ENCODE results near the gene HLF.

The HLF gene

DNA sequence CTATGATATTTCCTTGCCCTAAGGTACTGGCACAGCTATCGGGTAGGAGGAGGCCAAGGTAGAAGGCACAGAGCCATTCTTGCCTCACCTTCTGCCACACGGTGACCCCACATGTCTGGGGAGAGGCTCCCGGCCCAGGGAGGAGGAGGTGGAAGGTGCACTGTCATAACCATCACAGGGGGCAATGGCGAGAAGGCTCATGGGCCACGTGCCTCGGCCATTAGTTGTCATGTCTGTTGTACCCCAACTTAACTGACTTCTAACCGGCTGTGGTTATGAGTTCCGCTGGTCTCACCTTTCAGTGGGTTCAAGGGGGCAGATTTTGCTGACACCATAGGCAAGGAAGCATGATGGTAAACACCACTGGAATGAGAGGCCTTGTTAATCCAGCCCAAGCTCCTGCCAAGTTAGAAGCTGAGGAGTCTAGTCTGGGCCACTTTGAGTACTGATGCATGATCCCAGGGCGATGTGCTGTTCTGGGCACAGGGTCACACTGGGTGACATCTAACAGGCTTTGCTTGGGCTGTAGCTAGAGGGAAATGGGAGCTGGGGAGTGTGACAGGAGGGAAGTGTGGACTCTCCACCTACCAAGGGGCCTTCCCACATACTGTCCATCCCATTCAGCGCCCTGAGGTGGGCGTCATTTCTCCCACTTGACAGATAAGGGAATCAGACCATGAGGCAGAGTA, 39.6 kb downstream of the HLF start:
- in situ Hi-C loops (cut with HindIII; ENCODE audit: low sequenced_read_pairs): loop anchor here (25.0 kb wide), 1 partner anchor 317 kb away; no protein-coding TSS in a partner anchor

DNA sequence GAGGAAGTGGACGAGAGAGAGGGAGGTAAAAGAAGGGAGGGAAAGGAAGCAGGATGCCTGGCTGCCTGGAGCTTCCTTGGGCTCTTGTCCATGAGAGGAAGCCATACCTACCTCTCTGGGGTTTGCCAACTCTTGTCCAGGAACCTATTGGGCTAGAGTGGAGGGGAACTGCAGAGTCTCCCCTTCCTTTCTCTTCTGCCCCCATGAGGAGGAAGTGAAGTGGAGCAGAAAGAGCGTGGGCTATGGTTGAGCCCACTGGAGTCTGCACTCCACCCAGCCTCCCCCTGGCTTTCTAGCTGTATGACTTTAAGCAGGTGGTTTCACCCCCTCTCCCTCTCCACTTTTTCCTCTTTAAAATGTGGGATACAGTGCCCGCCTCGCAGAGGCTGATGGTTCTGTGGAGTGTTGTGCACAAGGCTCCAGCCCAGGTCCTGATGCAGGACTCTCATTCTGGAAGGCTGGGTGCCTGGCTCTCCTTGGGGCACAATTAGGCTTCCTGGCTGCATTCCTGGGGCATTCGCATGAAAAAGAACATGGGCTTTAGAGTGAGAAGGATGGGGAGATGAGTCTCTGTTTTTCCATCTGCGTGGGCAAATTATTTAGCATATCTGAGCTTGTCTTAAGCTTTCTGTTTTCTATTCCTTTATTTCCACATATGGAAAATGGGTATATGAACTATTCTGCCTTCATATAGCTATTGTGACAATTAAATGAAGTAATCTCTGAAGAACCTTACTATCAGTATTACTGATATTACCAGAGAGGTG, 40.7 kb downstream of the HLF start:
- in situ Hi-C loops (cut with HindIII; ENCODE audit: low sequenced_read_pairs): loop anchor here (25.0 kb wide), 1 partner anchor 318 kb away; no protein-coding TSS in a partner anchor

DNA sequence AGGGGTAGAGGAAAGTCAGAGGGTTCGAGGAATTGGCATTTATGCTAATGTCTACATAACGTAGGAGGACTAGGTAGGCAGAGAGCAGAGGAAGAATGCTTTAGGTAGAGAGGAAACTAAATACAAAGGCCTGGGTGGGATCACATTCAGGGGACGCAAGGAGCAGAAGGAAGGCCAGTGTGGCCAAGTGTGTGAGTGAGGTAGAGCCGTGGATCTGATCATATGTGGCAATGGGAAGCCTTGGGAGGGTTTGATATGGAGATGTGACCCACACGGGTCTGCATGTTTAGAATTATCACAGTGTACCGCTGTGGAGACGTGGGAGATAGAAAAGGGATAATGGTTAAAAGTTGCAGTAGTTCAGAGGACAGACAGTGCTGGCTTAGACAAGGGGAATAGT, 43.1 kb downstream of the HLF start:
- in situ Hi-C loops (cut with HindIII; ENCODE audit: low sequenced_read_pairs): loop anchor here (25.0 kb wide), 1 partner anchor 321 kb away; no protein-coding TSS in a partner anchor

DNA sequence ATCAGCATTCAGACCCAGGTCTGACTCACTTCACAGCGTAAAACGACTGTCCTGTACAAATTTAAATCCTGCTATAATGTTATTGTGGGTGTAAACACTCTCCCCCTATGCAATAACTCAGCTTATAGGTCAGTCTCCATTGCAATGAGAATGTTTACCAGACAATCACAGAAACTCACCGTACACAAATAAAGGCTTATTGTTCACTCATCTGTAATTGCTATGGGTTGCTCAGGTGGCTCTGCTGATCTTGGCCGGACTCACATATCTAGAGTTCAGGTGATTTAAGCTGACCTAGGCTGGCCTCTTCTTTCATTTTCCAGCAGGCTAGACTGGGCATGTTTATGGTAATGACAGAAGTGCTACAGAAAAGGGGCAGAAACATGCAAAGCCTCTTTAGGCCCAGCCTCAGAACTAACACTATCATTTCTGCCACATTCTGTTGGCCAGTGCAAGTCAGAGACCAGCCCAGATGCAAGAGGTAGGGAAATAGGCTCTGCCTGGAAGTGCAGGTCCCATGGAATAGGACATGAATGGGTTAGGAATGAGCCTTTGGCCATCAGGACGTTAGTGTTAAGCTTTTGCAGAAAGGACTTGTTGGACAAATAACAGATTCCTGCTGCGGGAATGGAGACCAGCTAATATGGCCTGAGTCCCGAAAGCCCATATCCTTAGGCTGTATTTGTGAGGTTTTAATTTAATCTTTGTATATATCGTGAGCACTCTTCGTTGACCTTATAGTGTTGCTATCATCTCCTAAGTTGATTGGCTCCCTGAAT, 44.0 kb downstream of the HLF start:
- in situ Hi-C loops (cut with HindIII; ENCODE audit: low sequenced_read_pairs): loop anchor here (25.0 kb wide), 1 partner anchor 322 kb away; no protein-coding TSS in a partner anchor

DNA sequence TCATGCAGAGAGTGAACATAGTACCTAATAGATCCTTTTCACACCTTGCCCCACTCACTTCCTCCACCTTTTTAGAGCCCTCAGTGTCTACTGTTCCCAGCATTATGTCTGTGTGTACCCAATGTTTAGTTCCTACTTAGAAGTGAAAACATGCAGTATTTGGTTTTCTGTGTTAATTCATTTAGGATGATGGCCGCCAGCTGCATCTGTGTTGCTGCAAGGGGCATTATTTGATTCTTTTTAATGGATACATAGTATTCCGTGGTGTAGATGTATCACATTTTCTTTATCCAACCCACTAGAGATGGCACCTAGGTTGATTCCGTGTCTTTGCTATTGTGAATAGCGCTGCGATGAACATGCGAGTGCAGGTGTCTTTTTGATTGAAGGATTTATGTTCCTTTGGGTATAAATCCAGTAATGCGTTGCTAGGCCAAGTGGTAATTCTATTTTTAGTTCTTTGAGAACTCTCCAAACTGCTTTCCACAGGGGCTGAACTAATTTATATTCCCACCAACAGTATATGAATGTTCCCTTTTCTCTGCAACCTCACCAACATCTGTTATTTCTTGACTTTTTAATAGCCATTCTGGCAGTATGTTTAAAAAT, 47.1 kb downstream of the HLF start:
- in situ Hi-C loops (cut with HindIII; ENCODE audit: low sequenced_read_pairs): loop anchor here (25.0 kb wide), 1 partner anchor 325 kb away; no protein-coding TSS in a partner anchor

DNA sequence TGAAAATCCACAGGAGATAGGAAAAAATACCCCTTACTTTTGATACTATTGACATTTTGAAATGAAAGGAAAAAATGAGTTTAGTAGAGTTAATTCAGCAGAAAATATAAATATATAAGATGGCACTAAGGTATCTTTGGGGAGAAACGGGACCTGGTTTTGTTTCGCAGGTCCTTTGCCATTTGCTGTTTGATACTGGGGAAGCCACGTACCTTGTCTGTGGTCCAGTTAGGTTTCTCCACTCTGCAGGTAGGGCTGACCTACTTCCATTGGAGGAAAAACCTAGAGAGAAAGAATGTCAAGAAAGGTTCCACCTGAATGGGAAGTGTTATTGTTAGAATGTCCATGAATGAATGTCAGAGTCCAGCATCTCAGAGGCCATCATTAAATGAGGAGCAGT, 48.1 kb downstream of the HLF start:
- in situ Hi-C loops (cut with HindIII; ENCODE audit: low sequenced_read_pairs): loop anchor here (25.0 kb wide), 1 partner anchor 326 kb away; no protein-coding TSS in a partner anchor

DNA sequence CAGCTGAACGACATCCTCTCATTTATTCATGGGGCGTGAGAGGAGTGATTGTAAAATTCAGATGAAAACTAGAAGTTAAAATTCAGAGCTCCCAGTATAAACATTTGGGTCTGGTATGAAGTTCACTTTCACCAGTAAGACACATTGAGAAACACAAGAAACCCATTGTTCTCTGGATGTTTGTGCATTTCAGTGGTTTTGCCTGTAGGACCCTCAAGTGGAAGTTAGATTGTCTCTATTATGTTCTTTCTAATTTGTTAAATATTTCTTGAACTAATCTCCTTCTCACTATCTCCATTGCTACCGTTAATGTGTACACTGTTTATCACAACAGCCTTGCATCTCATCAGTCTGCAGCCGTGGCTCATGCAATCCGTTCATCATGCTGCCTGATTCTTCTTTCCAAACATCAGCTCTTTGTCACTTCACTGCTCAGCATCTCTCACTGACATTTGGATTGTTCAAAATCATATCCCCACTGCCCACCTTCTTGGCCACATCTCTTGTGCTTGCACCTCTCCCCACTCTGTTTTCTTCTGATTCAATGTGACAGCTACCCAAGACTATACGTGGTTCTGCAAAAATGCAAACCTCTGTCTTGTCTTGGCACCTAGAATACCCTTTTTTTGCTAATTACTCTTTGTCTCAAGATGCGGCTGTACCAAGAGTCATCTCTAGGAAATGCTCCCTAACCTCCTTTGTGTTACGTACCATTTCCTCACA, 49.5 kb downstream of the HLF start:
- in situ Hi-C loops (cut with HindIII; ENCODE audit: low sequenced_read_pairs): loop anchor here (25.0 kb wide), 1 partner anchor 327 kb away; no protein-coding TSS in a partner anchor

DNA sequence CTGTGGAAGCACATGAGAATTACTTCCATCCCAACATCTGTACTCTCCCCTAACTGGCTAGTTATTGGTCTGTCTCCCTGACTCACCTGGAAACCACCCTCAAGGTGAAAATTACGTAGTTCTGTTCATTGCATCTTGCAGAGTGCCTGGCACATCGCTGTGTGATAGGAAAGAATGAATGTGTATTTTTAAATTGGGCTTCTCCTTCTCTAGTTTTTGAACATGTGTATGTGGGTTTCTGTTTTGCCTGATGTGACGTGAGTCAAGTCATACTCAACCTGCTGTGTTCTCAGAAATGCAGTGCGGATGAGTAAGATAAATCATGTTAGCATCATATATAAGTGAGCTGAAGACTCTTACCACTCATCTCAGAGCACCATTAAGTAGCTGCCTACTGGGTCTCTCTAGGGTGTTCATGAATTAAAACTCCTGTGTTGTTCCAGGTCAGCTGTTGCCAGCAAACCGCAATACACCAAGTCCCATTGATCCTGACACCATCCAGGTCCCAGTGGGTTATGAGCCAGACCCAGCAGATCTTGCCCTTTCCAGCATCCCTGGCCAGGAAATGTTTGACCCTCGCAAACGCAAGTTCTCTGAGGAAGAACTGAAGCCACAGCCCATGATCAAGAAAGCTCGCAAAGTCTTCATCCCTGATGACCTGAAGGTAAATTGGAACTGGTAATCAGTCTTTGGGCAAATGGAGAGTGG, 50.2 kb downstream of the HLF start:
- in situ Hi-C loops (cut with HindIII; ENCODE audit: low sequenced_read_pairs): loop anchor here (25.0 kb wide), 1 partner anchor 328 kb away; no protein-coding TSS in a partner anchor

DNA sequence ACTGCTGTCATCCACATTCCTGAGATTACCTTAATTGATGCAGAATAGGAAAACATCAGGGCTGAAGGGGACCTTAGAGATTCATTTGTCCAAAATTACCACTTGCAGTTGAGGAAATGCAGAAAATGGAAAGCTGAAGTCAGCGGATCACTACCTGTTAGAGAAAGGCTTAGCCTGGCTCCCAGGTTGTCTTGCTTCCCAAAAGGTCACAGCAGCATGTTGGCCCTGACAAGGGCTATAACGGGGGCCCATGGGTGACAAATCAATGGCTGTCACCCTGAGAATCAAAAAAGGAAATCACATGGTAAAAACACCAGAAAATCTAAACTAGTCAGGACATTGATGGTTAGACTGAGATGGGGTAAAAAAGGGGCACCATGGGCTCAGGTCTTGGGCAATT, 51.7 kb downstream of the HLF start:
- in situ Hi-C loops (cut with HindIII; ENCODE audit: low sequenced_read_pairs): loop anchor here (25.0 kb wide), 1 partner anchor 329 kb away; no protein-coding TSS in a partner anchor

DNA sequence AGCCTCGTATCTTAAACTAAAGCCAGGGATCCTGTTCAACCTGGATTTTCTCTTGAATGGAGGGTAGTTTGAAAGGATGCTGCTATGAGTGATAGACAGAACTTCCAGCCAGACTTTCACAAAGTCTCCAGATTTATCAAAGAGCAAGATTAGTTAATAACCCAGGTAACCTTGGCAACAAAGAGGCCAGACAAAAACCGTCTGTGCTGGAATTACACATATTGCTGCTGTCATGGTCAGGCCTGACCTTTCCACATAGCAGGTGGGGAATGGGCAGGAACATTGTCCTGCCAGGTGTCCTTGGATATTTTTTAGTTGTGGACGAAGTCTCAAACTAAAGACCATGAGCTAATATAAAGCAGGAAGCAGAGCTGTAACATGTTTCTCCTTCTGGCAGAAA, 52.5 kb downstream of the HLF start:
- in situ Hi-C loops (cut with HindIII; ENCODE audit: low sequenced_read_pairs): loop anchor here (25.0 kb wide), 1 partner anchor 330 kb away; no protein-coding TSS in a partner anchor

DNA sequence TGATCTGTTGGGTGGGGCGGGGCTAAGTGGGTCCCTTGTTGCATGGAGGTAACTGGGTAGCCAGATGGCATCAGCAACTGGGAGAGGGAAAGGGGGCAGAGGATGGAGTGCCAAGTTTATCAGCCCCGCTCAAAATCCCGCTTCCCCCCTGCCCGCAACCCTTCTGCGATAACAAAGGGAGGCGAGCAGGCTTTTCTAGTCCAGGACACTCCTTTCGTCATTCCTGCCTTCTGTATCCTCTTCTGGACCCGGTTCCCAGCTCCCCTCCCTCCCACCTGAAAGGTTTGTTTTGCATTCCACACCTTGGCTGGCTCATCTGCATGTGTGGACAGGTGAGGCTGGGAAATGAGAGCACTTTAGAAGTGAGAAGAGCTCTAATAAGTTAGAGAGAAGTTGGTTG, 53.3 kb downstream of the HLF start:
- in situ Hi-C loops (cut with HindIII; ENCODE audit: low sequenced_read_pairs): loop anchor here (25.0 kb wide), 1 partner anchor 331 kb away; no protein-coding TSS in a partner anchor

DNA sequence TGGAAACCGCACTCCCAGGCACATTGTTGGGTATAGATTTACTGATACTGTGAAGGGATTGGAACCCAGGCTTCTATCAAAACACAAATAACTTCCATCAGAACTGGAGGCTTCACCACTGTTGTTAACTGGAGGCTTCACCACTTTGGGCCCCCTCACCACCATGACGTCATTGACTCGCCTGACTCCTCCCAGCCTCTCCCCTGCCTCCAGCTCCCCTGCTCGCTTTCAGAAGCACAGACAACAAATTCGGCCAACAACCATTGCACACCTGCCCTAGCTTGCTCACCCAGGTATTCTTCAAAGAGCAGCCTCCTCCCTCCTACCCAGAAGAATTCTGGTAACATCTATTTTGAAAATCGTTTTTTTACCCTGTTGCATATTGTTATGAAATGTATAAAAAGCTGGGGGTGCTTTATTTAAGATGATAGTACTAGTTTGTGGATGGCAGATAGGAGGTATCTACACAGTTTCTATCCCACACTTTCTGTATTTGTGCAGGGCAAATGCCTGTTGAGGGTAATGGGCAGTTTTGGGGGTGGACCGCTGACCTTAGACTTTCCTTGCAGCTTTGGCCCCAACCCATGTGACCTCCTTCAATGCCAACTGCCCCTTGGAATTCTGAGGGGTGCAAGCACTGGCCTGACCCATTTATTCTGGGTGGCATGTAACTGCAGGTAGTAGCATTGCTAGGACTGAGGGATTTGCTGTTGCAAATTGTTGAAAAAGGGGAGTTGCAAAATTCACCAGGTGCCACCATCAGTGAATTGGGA, 54.1 kb downstream of the HLF start:
- in situ Hi-C loops (cut with HindIII; ENCODE audit: low sequenced_read_pairs): loop anchor here (25.0 kb wide), 1 partner anchor 332 kb away; no protein-coding TSS in a partner anchor

DNA sequence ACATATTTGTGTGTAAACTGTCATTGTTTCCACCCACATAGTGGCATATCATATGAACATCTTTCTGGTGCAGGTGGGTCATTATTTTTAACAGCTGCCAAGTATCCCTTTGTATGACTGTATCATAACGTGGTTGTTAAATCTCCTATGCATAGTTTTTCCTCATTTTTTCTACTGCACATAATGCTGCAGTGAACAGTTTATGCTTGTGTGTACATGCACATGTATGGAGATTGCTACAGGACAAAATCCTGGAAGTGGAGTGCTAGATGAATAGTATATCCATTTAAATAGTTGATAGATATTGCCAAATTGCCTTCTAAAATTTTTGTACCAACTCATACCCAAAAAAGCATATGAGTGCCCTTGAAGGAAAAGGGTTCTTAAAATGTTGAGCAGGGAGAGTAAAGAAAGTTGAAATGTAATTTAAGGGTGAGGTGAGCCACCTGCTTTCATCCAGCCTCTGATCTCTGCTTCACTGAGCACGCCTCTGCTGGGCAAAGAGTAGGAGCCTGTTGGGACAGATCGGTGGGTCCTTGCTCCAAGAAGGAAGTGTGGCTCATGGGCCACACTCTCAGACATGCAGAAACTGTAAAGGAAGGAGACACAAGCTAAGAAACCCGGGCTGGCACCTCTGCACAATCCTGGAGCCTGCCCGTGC, 55.3 kb downstream of the HLF start:
- in situ Hi-C loops (cut with HindIII; ENCODE audit: low sequenced_read_pairs): loop anchor here (25.0 kb wide), 1 partner anchor 333 kb away; no protein-coding TSS in a partner anchor

DNA sequence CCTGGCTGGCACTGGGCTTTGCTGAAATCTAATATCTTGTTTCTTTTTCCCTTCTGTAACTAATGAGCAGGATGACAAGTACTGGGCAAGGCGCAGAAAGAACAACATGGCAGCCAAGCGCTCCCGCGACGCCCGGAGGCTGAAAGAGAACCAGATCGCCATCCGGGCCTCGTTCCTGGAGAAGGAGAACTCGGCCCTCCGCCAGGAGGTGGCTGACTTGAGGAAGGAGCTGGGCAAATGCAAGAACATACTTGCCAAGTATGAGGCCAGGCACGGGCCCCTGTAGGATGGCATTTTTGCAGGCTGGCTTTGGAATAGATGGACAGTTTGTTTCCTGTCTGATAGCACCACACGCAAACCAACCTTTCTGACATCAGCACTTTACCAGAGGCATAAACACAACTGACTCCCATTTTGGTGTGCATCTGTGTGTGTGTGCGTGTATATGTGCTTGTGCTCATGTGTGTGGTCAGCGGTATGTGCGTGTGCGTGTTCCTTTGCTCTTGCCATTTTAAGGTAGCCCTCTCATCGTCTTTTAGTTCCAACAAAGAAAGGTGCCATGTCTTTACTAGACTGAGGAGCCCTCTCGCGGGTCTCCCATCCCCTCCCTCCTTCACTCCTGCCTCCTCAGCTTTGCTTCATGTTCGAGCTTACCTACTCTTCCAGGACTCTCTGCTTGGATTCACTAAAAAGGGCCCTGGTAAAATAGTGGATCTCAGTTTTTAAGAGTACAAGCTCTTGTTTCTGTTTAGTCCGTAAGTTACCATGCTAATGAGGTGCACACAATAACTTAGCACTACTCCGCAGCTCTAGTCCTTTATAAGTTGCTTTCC, 56.0 kb downstream of the HLF start:
- in situ Hi-C loops (cut with HindIII; ENCODE audit: low sequenced_read_pairs): loop anchor here (25.0 kb wide), 1 partner anchor 334 kb away; no protein-coding TSS in a partner anchor

DNA sequence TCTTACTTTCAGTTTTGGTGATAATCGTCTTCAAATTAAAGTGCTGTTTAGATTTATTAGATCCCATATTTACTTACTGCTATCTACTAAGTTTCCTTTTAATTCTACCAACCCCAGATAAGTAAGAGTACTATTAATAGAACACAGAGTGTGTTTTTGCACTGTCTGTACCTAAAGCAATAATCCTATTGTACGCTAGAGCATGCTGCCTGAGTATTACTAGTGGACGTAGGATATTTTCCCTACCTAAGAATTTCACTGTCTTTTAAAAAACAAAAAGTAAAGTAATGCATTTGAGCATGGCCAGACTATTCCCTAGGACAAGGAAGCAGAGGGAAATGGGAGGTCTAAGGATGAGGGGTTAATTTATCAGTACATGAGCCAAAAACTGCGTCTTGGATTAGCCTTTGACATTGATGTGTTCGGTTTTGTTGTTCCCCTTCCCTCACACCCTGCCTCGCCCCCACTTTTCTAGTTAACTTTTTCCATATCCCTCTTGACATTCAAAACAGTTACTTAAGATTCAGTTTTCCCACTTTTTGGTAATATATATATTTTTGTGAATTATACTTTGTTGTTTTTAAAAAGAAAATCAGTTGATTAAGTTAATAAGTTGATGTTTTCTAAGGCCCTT, 56.8 kb downstream of the HLF start:
- in situ Hi-C loops (cut with HindIII; ENCODE audit: low sequenced_read_pairs): loop anchor here (25.0 kb wide), 1 partner anchor 334 kb away; no protein-coding TSS in a partner anchor

DNA sequence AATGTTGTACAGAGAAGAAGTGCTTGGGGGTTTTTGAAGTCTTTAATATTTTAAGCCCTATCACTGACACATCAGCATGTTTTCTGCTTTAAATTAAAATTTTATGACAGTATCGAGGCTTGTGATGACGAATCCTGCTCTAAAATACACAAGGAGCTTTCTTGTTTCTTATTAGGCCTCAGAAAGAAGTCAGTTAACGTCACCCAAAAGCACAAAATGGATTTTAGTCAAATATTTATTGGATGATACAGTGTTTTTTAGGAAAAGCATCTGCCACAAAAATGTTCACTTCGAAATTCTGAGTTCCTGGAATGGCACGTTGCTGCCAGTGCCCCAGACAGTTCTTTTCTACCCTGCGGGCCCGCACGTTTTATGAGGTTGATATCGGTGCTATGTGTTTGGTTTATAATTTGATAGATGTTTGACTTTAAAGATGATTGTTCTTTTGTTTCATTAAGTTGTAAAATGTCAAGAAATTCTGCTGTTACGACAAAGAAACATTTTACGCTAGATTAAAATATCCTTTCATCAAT, 57.8 kb downstream of the HLF start:
- in situ Hi-C loops (cut with HindIII; ENCODE audit: low sequenced_read_pairs): loop anchor here (25.0 kb wide), 1 partner anchor 335 kb away; no protein-coding TSS in a partner anchor
